Thyroid gland (tissue), 4 donors: Measurements from ENCODE around the gene SERPINF2. TPM values are rescaled to one million over a fixed set of nuclear protein-coding genes. Genes with fewer than 3 reads are reported as not detected.

Experiments used
- DNase-seq, 2 donors: peaks; one replicate each; pipeline ENCODE4 v3.0.0-alpha.2; 2019
- H3K27ac ChIP-seq, 3 donors: fragments of 200-600 bp; sonication (generic); 1 replicate in 2 of 3; 2 replicates in 1 of 3; pipeline ENCODE4 v1.5.1; 2016 to 2019; ENCODE audit warnings: mild to moderate bottlenecking in 1 of 3, moderate library complexity in 1 of 3
- H3K27me3 ChIP-seq: fragments of 200-600 bp; sonication (generic); one replicate; pipeline ENCODE4 v1.5.1; 2019
- H3K36me3 ChIP-seq, 2 donors: fragments of 200-600 bp; sonication (generic); one replicate each; pipeline ENCODE4 v1.5.1; 2016 to 2019
- H3K4me1 ChIP-seq, 2 donors: fragments of 200-600 bp; sonication (generic); one replicate each; pipeline ENCODE4 v1.5.1; 2017 to 2019
- H3K4me3 ChIP-seq, 3 donors: fragments of 200-600 bp; sonication (generic); replicated peaks in 1 of 3; 1 replicate in 2 of 3; 2 replicates in 1 of 3; pipeline ENCODE4 v1.5.1; 2016; ENCODE audit warnings: mild to moderate bottlenecking in 1 of 3
- H3K9me3 ChIP-seq: fragments of 200-600 bp; sonication (generic); one replicate; pipeline ENCODE4 v1.5.1; 2017
- CTCF ChIP-seq, 6 experiments: fragments of 200-600 bp in 3 of 6; fragments of 450-650 bp in 3 of 6; sonication (generic) in 3 of 6; IDR thresholded peaks; one replicate each; pipeline ENCODE4 v1.5.1; 2016 to 2019; ENCODE audit warnings: antibody characterized with exemption in 6 of 6, mild to moderate bottlenecking in 2 of 6, inconsistent platforms in 1 of 6, moderate library complexity in 1 of 6
- POLR2A ChIP-seq, 2 donors: fragments of 450-650 bp; IDR thresholded peaks; one replicate each; pipeline ENCODE4 v1.6.1; 2017; ENCODE audit warnings: antibody characterized with exemption in 2 of 2, mild to moderate bottlenecking in 2 of 2, moderate library complexity in 1 of 2
- WGBS, 2 donors: methylation state at CpG; one replicate each; pipeline ENCODE4 v1.1.5; 2017; 5-methylcytosine and 5-hydroxymethylcytosine counted together
- intact Hi-C: fragments of 100-400 bp; cut with DNase I; formaldehyde crosslinking; loops from one replicate; pipeline ENCODE4 v1.15.1; 2023
- total RNA-seq, 4 donors: library from RNA; depleted of rRNA; stranded (reverse); fragments of >200 nt; gene quantifications; one replicate each; pipeline ENCODE4 v1.2.3, GENCODE V29; 2016

Gene SERPINF2
- total RNA-seq, 4 donors from 2014 or later, result 4.3 to 9.7 (median 7.1) TPM

GRCh38 chr17:1752425-1753262, 10.0 kb downstream of the SERPINF2 start:
- intact Hi-C loops, result no loop called here
- TF ChIP-seq POLR2A (IDR thresholded peaks at IDR 0.05), result no peak
- TF ChIP-seq CTCF (IDR thresholded peaks at IDR 0.05), result no peak
- Histone ChIP-seq H3K27me3 (no peaks in the 10 kb centered on the region), H3K27ac (no peak overlapping the region), H3K4me3 (no peak overlapping the region), H3K36me3 (no peaks in the 10 kb centered on the region), H3K9me3 (no peaks in the 10 kb centered on the region), H3K4me1 (peaks cover 0 to 6% of the 10 kb centered on the region in 2 donors)
- no peak for DNase-seq
- 57 to 60% methylated on average over 16 to 18 of the region's 18 CpGs for WGBS, 2 donors

DNA sequence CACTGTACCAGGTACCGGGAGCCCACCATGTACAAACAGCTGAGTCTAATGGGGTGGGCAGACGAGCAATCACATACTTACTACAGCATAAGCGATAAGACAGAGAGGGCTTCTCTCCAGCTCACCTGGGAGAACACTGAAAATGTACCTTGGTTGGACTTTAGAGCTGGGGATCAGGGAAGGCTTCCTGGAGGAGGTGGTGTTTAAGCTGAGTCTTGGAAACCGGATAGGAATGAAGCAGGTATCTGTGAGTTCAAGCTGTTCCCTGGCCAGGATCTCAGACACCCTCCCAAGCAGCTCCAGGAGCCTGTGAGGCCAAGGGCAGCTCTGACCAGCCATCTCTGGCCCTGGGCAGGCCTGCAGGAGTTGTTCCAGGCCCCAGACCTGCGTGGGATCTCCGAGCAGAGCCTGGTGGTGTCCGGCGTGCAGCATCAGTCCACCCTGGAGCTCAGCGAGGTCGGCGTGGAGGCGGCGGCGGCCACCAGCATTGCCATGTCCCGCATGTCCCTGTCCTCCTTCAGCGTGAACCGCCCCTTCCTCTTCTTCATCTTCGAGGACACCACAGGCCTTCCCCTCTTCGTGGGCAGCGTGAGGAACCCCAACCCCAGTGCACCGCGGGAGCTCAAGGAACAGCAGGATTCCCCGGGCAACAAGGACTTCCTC, 11.2 kb downstream of the SERPINF2 start:
- H3K9me3 ChIP-seq, result no peaks in the 10 kb centered on the region
- H3K27me3 ChIP-seq, result no peaks in the 10 kb centered on the region
- TF ChIP-seq CTCF (IDR thresholded peaks at IDR 0.05) (no peak), POLR2A (IDR thresholded peaks at IDR 0.05) (no peak)
- H3K4me3 ChIP-seq, result no peak overlapping the region
- 83 to 85% methylated on average over 17 of the region's 23 CpGs for WGBS, 2 donors
- H3K36me3 ChIP-seq, result no peaks in the 10 kb centered on the region
- intact Hi-C loops, result no loop called here
- no peak for DNase-seq
- no peak overlapping the region for H3K27ac ChIP-seq
- H3K4me1 ChIP-seq, result peaks cover 0 to 3% of the 10 kb centered on the region in 2 donors

GRCh38 chr17:1754430-1755112, 11.9 kb downstream of the SERPINF2 start:
- TF ChIP-seq POLR2A (IDR thresholded peaks at IDR 0.05) (no peak), CTCF (IDR thresholded peaks at IDR 0.05) (no peak)
- Histone ChIP-seq H3K4me1 (peaks cover 0 to 3% of the 10 kb centered on the region in 2 donors), H3K9me3 (no peaks in the 10 kb centered on the region), H3K36me3 (no peaks in the 10 kb centered on the region), H3K27me3 (no peaks in the 10 kb centered on the region), H3K4me3 (no peak overlapping the region), H3K27ac (no peak overlapping the region)
- 61 to 67% methylated on average over 16 to 21 of the region's 25 CpGs for WGBS, 2 donors
- intact Hi-C loops, result no loop called here
- no peak for DNase-seq

DNA sequence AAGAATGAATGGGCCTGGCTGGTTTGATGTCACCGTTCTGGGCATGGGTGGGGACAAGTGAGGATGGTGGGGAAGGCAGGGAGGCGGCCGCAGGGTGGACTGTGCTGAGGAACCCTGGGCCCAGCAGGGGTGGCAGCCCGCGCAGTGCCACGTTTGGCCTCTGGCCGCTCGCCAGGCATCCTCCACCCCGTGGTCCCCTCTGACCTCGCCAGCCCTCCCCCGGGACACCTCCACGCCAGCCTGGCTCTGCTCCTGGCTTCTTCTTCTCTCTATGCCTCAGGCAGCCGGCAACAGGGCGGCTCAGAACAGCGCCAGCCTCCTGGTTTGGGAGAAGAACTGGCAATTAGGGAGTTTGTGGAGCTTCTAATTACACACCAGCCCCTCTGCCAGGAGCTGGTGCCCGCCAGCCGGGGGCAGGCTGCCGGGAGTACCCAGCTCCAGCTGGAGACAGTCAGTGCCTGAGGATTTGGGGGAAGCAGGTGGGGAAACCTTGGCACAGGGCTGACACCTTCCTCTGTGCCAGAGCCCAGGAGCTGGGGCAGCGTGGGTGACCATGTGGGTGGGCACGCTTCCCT, 12.7 kb downstream of the SERPINF2 start:
- WGBS, 2 donors, result 63 to 68% methylated on average over 14 to 18 of the region's 20 CpGs
- H3K4me1 ChIP-seq, result peaks cover 0 to 3% of the 10 kb centered on the region in 2 donors
- no peak for TF ChIP-seq POLR2A (IDR thresholded peaks at IDR 0.05)
- no peak for TF ChIP-seq CTCF (IDR thresholded peaks at IDR 0.05)
- no peak for DNase-seq
- H3K36me3 ChIP-seq, result no peaks in the 10 kb centered on the region
- H3K27ac ChIP-seq, result no peak overlapping the region
- no peak overlapping the region for H3K4me3 ChIP-seq
- H3K27me3 ChIP-seq, result no peaks in the 10 kb centered on the region
- H3K9me3 ChIP-seq, result no peaks in the 10 kb centered on the region
- intact Hi-C loops, result no loop called here
